ENCODE measurements around the gene ABCC6. TPM values are rescaled to one million over a fixed set of nuclear protein-coding genes. Genes with fewer than 3 reads are reported as not detected.

Gene ABCC6
- total RNA-seq, 1 experiment from 2014 or later = 1.1 TPM

GRCh38 chr16:16133943-16134604 is 89.2 kb downstream of the ABCC6 start:
- no peak for DNase-seq

More at GRCh38 chr16:16133943-16134604, 89.2 kb downstream of the ABCC6 start:
- H3T11ph ChIP-seq (ENCODE audit: low read length) = no peak overlapping the region
- no peaks in the 10 kb centered on the region for H3K79me1 ChIP-seq (ENCODE audit: insufficient read depth, low read depth, low read length, poor library complexity, severe bottlenecking)
- no peak overlapping the region for H2BK120ac ChIP-seq (ENCODE audit: low read depth, low read length, poor library complexity, severe bottlenecking)
- H3K23ac ChIP-seq (ENCODE audit: insufficient read length, low read depth, low read length) = no peak overlapping the region
- H3K27me3 ChIP-seq (ENCODE audit: insufficient read depth, low read length) = no peaks in the 10 kb centered on the region
- no peak overlapping the region for H3K56ac ChIP-seq (ENCODE audit: insufficient read length, low read depth, low read length)
- Mint-ChIP-seq H3K27ac (peak overlapping the region in 2 of 3 experiments; percentile 46 to 72; a peak in 4 of 7 replicates), H3K9me3 (no peaks in the 10 kb centered on the region), H3K4me3 (no peak overlapping the region; a peak in 1 of 5 replicates), H3K4me1 (no peaks in the 10 kb centered on the region), H3K27me3 (ENCODE audit: low read depth) (no peaks in the 10 kb centered on the region), H3K36me3 (ENCODE audit: insufficient read depth in 1 of 3, low read depth in 3 of 3) (peaks cover 34 to 85% (median 68%) of the 10 kb centered on the region in 3 experiments; a peak in 6 of 7 replicates)
- no peak overlapping the region for H2BK12ac ChIP-seq (ENCODE audit: insufficient read length, low read depth, low read length)
- H3K9ac ChIP-seq (ENCODE audit: extremely low read depth, insufficient read length, low read length) = no peak overlapping the region
- no peaks in the 10 kb centered on the region for H3K9me3 ChIP-seq (ENCODE audit: control insufficient read depth, low read depth, low read length)
- no peak overlapping the region for H3K14ac ChIP-seq (ENCODE audit: insufficient read depth, low read length)
- H2AK5ac ChIP-seq (ENCODE audit: insufficient read length, low read length) = no peak overlapping the region
- H3K18ac ChIP-seq (ENCODE audit: insufficient read length, low read depth, low read length) = no peak overlapping the region
- H4K5ac ChIP-seq (ENCODE audit: insufficient read length, low read depth, low read length) = no peak overlapping the region
- no peak overlapping the region for H4K8ac ChIP-seq (replicated peaks; ENCODE audit: insufficient read length, low read depth, low read length)
- no peaks in the 10 kb centered on the region for H4K20me1 ChIP-seq (ENCODE audit: control insufficient read depth, insufficient read depth, insufficient read length)
- WGBS (ENCODE audit: extremely low coverage, insufficient read length, low lambda C conversion rate) = no CpG with 5 or more reads among the region's 21 CpGs
- H2BK5ac ChIP-seq (ENCODE audit: insufficient read length, low read length) = no peak overlapping the region
- H3K4me1 ChIP-seq (ENCODE audit: insufficient read depth, low read length) = no peaks in the 10 kb centered on the region
- H2BK20ac ChIP-seq (ENCODE audit: low read depth, low read length, poor library complexity, severe bottlenecking) = no peak overlapping the region
- H3K4ac ChIP-seq (ENCODE audit: low read depth, low read length) = no peak overlapping the region
- H3K27ac ChIP-seq (ENCODE audit: insufficient read length, low read depth, low read length) = no peak overlapping the region
- TF ChIP-seq, protein P1, sequence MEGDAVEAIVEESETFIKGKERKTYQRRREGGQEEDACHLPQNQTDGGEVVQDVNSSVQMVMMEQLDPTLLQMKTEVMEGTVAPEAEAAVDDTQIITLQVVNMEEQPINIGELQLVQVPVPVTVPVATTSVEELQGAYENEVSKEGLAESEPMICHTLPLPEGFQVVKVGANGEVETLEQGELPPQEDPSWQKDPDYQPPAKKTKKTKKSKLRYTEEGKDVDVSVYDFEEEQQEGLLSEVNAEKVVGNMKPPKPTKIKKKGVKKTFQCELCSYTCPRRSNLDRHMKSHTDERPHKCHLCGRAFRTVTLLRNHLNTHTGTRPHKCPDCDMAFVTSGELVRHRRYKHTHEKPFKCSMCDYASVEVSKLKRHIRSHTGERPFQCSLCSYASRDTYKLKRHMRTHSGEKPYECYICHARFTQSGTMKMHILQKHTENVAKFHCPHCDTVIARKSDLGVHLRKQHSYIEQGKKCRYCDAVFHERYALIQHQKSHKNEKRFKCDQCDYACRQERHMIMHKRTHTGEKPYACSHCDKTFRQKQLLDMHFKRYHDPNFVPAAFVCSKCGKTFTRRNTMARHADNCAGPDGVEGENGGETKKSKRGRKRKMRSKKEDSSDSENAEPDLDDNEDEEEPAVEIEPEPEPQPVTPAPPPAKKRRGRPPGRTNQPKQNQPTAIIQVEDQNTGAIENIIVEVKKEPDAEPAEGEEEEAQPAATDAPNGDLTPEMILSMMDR (conservative IDR thresholded peaks at IDR 0.05) = no peak
- H2BK15ac ChIP-seq (ENCODE audit: low read depth, low read length) = no peak overlapping the region
- H2AFZ ChIP-seq (ENCODE audit: low read length) = no peak overlapping the region
- H3K23me2 ChIP-seq (ENCODE audit: insufficient read length, low read depth, low read length, poor library complexity, severe bottlenecking) = no peaks in the 10 kb centered on the region
- no peak overlapping the region for H4K91ac ChIP-seq (ENCODE audit: insufficient read length, low read depth, low read length)
- H3K4me2 ChIP-seq (ENCODE audit: insufficient read depth, insufficient read length, low read length) = no peak overlapping the region
- no peaks in the 10 kb centered on the region for H3K79me2 ChIP-seq (ENCODE audit: insufficient read depth, low read length)
